Stimulated activated CD8-positive, alpha-beta memory T cell treated with anti-CD3 and anti-CD28 coated beads, Interleukin-12 subunit alpha, Interleukin-12 subunit beta, amount 100 ng/mL, for 4 hours (primary cell): Measurements from ENCODE around the gene LRIT2.

Source experiments
- DNase-seq: peaks from one replicate; pipeline ENCODE4 v3.0.0-alpha.2; 2020; ENCODE audit warnings: low read depth

Gene LRIT2

DNA sequence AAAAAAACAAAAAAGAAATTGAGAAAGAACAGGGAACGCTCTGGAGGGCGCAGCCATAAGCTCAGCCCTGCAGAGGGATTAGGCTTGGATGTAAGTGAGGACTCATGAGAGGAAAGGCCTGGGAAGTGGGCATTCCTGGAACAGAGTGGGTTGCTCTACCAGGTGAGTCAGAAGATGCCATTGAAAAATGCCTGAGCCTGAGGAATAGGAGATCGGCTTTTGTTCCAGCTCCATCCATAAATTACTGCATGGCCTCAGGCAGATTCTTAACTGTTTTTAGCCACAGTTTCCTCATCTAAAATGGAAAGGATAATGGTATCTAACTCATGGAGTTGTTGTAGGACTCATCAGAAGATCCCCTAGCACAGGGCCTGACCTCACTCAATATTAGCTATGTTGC is 18.4 kb upstream of the LRIT2 start:
- DNase-seq, result no peak

- DNase-seq, result no peak
Observed at GRCh38 chr10:84241185-84241790, 15.9 kb upstream of the LRIT2 start, which contains the start of gene LRIT1. LRIT1 (minus strand) TSS chr10:84241546; CDS start chr10:84241439, 107 bp downstream.

- no peak for DNase-seq
Observed at GRCh38 chr10:84238909-84239308, 13.6 kb upstream of the LRIT2 start.

DNA sequence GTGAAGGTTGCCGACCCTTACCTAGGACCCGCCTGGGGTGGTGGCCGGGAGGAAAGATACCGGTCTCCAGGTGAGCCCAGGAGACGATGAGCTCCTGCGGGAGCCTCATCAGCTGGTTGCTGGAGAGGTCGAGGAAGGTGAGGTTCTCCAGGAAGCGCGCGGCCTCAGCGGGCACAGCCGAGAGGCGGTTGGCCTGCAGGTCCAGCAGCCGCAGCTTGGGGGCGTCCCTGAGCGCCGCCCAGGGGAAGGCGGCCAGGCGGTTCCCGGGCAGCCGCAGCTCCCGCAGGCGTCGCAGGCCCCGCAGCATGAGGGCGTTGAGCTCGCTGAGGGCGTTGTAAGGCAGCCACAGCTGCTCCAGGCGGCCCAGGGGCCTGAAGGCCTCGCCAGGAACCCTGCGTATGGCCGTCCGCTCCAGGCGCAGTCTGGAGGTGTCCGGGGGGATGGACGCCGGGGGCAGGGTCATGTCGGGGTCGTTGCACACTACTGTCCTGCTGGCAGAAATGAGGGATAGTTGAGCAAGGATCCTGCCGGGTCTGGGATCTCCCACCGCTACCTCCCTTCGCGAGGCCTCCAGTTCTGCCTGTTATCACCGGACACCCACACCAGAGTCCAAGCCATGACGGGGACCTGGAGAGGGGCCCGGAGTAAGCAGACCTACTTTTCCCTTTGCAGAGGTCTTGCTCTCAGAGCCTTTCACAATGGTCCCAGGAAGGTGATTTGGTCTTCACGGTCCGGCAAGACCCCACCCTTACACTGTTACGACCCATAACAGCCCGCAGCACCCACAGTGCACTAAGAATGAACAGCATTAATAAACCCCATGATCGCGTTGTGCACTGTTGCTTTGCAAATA is 12.1 kb upstream of the LRIT2 start:
- no peak for DNase-seq

GRCh38 chr10:84236807-84237198 is 11.5 kb upstream of the LRIT2 start:
- no peak for DNase-seq

DNA sequence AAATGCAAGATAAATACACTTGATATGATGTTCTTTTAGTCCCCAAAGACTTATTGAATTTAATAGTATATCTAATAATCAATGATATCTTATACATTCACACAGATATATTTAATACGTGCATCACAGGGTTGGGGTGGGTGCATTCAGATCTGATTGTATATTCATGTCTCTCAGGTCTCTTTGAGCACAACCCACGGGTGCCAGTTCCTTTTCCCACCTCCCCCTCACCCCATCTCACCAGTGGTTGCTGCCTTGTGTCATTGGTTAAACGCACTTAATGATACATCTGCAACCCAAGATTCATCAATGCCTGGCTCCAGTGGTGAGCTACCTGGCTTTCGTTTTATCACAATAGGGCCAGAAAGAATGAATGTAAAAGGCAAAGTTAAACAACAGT is 9.8 kb upstream of the LRIT2 start:
- DNase-seq, result no peak

DNA sequence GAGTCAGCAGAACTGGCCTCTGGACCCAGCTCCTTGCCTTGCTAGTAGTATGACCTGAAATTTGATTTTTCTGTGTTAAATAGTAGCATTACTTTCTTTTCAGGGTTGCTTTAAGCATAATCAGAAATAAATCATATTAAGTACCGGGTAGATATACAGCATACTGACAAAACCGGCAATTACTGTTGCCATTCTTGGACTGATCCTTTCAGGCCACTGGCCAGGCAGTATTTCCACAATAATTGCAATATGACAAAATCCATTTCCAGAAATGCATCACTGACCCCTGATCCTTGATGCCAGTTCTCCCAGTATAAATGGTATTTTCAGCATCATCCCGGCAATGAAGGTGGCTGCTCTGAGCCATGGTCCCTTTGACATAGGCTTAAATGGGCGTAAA is 9.1 kb upstream of the LRIT2 start:
- DNase-seq, result no peak

DNA sequence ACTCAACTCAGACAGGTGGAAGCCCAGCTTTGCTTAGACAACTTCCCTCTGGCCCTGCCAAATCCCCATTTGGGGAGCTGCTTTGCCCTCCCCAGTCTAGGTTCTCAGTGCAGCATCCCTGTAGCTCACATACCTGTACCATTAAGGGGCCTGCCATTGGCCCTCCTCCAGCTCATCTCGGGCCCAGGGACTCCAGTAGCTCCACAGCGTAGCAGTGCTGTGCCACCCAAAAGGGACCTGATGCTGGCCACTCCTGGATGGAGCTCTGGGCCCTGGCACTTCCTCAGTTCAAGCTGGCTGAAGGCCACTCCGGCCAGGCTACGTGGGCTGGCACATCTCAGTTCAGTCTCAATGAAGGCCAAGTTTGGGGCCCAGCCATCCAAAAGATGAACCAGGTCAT is 8.6 kb upstream of the LRIT2 start:
- DNase-seq, result no peak

DNA sequence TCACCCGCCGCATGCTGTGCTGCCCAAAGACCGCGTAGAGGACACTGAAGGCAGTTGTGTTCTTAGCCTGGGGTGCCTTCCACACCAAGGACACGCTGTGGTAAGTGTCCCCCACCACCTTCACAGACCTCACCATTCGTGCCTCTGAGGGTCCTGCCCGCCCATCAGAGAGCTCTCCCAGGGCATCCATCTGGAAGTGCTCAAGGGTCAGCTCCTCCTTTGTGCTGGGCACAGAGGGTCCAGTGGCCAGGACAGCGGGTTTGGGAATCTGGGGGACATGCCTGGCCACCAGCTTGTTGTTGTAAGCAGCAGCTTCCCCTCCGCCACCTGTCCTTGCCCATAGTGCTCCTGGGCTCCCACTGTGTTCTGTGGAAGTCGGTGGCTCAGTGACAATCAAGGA is 7.0 kb upstream of the LRIT2 start:
- DNase-seq, result no peak

DNA sequence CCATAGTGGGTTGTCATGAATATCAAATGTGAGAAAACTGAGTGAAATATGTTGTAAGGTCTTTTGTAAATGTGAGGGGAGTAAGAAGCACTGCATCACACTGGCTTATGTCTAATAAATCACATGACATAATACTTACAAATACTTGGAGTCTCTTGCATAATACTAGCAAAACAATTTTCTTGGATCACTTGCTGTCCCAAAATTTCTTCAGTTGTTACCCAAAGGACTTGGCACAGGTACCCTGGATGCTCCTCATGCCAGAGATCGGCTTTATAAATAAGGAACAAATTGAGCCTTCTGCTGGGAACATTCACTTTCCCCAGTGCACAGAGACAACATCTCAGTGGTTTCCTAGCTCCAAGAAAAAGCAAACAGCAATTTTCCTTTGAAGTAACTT is 5.0 kb upstream of the LRIT2 start:
- DNase-seq, result no peak

GRCh38 chr10:84227810-84228209 is 2.5 kb upstream of the LRIT2 start:
- no peak for DNase-seq

- no peak for DNase-seq
Observed at GRCh38 chr10:84226616-84227015, 1.3 kb upstream of the LRIT2 start.

GRCh38 chr10:84224411-84225028 is 824 bp downstream of the LRIT2 start:
- DNase-seq, result no peak

- DNase-seq, result no peak
Observed at GRCh38 chr10:84221916-84222315, 3.4 kb downstream of the LRIT2 start.

DNA sequence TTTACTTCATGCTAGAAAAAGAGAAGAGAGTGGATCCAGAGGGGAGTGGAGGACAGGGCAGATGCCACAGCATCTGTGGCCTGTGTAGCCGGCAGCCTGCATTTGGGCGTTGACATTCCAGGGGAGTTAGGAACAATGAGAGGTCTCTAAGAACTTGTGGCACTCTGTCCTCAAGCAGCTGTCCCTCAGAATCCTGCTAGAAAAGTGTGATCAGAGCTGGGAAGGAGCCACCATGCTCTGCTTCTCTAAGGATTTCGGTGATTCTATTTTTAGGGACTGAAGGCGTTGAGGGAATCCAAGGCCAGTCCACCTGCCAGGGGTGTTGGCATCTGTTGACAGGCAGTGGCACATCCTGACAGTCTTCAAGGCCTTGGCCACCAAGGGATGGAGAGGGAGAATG is 7.6 kb downstream of the LRIT2 start:
- DNase-seq, result no peak

- no peak for DNase-seq
Observed at GRCh38 chr10:84216834-84217233, 8.5 kb downstream of the LRIT2 start.

GRCh38 chr10:84214612-84215235 is 10.6 kb downstream of the LRIT2 start:
- DNase-seq, result no peak

GRCh38 chr10:84214046-84214572 is 11.2 kb downstream of the LRIT2 start:
- no peak for DNase-seq

DNA sequence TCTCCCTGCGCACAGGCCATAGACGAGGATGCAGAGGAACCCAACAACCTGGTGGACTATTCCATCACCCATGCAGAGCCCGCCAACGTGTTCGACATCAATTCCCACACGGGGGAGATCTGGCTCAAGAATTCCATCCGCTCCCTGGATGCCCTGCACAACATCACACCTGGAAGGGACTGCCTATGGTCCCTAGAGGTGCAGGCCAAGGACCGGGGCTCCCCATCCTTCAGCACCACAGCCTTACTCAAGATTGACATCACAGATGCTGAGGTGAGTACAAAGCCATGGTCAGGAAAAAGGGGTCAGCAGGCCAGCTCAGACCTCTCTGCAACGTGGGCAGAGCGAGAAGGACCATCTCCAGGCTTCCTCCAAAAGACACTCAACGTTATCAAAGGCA is 12.3 kb downstream of the LRIT2 start:
- no peak for DNase-seq

- DNase-seq, result no peak
Observed at GRCh38 chr10:84212014-84212413, 13.3 kb downstream of the LRIT2 start.

DNA sequence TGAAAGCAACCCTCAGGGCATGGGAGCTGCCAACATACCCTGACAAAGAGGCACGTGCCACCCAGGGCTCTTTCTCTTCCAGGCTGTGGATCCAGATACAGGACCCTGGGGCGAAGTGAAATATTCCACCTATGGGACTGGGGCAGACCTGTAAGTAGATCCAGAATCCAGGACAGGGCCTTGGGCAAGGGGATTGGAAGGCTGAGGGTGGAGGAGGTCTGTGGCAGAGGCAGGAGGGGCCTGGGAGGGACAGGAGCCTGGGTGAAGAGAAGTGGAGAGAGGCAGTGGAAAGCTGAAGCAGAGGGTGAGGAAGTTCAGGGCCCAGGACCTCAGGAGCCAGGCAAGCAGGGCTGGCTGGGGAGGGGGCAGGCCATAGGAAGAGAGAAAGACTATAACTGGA is 13.8 kb downstream of the LRIT2 start:
- DNase-seq, result no peak

DNA sequence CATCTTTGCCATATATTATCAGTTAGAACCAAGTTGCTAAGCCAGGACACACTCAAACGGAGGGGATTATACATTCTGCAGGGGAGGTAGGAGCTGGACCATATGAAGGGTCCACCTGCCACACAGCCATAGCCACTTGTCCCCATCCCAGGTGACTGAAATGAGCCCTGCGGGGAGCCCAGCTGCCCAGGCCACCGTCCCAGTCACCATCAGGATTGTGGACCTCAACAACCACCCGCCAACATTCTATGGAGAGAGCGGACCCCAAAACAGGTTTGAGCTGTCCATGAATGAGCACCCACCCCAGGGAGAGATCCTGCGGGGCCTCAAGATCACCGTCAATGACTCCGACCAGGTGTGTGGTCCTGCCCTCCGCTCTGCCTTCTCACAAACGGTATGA is 17.3 kb downstream of the LRIT2 start:
- DNase-seq, result no peak
